GM19463 (cell line): ENCODE data around the gene NBPF3.

Source experiments
- ATAC-seq: cut with Tn5 transposase; IDR thresholded peaks from one replicate; pipeline ENCODE4 v1.9.1; 2021; ENCODE audit warnings: mild to moderate bottlenecking, moderate library complexity; ENCODE audit not compliant: unreplicated experiment

Gene NBPF3

GRCh38 chr1:21492356-21492625 is 52.4 kb downstream of the NBPF3 start:
- no peak for ATAC-seq

GRCh38 chr1:21494196-21494595 is 54.3 kb downstream of the NBPF3 start:
- ATAC-seq = no peak

- no peak for ATAC-seq
Observed at GRCh38 chr1:21495225-21495820, 55.4 kb downstream of the NBPF3 start.

- ATAC-seq = no peak
Observed at GRCh38 chr1:21496063-21496462, 56.1 kb downstream of the NBPF3 start.

- ATAC-seq = no peak
Observed at GRCh38 chr1:21496886-21497285, 56.9 kb downstream of the NBPF3 start.

GRCh38 chr1:21497466-21498061 is 57.6 kb downstream of the NBPF3 start:
- ATAC-seq = no peak

- ATAC-seq = no peak
Observed at GRCh38 chr1:21499283-21499950, 59.5 kb downstream of the NBPF3 start.

GRCh38 chr1:21503706-21504377 is 63.9 kb downstream of the NBPF3 start:
- no peak for ATAC-seq

- no peak for ATAC-seq
Observed at GRCh38 chr1:21506804-21507203, 66.9 kb downstream of the NBPF3 start.

- ATAC-seq = no peak
Observed at GRCh38 chr1:21507511-21508270, 67.8 kb downstream of the NBPF3 start.

GRCh38 chr1:21508580-21509350 is 68.8 kb downstream of the NBPF3 start:
- no peak for ATAC-seq

- no peak for ATAC-seq
Observed at GRCh38 chr1:21509351-21510112, 69.6 kb downstream of the NBPF3 start, which contains the start of gene ALPL. TSS of gene ALPL (plus strand) at chr1:21509423. CDS start at chr1:21554082, 44,659 bp downstream.

GRCh38 chr1:21510113-21510493 is 70.2 kb downstream of the NBPF3 start:
- ATAC-seq = no peak

GRCh38 chr1:21510885-21511578 is 71.1 kb downstream of the NBPF3 start:
- ATAC-seq = no peak

GRCh38 chr1:21511579-21512522 is 71.9 kb downstream of the NBPF3 start:
- ATAC-seq = no peak

GRCh38 chr1:21514245-21514644 is 74.3 kb downstream of the NBPF3 start:
- ATAC-seq = peak; percentile 72

GRCh38 chr1:21517161-21517589 is 77.2 kb downstream of the NBPF3 start:
- ATAC-seq = no peak
